ENCODE data around the gene CD14. TPM values are rescaled to one million over a fixed set of nuclear protein-coding genes. Genes with fewer than 3 reads are reported as not detected.

CD14 gene
- total RNA-seq, 1 experiment from 2014 or later: 0.79 TPM

GRCh38 chr5:140674211-140674610 lies 41.2 kb upstream of the CD14 start:
- Mint-ChIP-seq H3K27ac (ENCODE audit: low read depth, unreplicated experiment) (no peak overlapping the region), H3K9me3 (ENCODE audit: unreplicated experiment) (no peaks in the 10 kb centered on the region), H3K4me3 (ENCODE audit: unreplicated experiment) (no peak overlapping the region), H3K36me3 (ENCODE audit: insufficient read depth, unreplicated experiment) (peaks cover 76% of the 10 kb centered on the region), H3K4me1 (ENCODE audit: insufficient read depth, unreplicated experiment) (no peaks in the 10 kb centered on the region), H3K27me3 (ENCODE audit: insufficient read depth, unreplicated experiment) (no peaks in the 10 kb centered on the region)
- no TSS peak for BruUV-seq (replicated peaks)
- TF ChIP-seq CTCF (IDR thresholded peaks at IDR 0.05; ENCODE audit: unreplicated experiment): no peak
- intact Hi-C loops (cut with micrococcal nuclease): no loop called here
- peak; percentile 11 for DNase-seq (ENCODE audit: unreplicated experiment)
- CTCF ChIA-PET: interaction anchor here (0.6 to 1.3 kb wide), 5 partner anchors 8 to 175 kb away, joined by 3 to 4 read pairs (median 3); partner anchors contain the start of genes HARS1 and HARS2
- POLR2A ChIA-PET: interaction anchor here (0.8 to 4.1 kb wide), 4 partner anchors 10 to 26 kb away, joined by 3 to 43 read pairs (median 14); partner anchors contain the start of genes HARS1, HARS2, IK and NDUFA2

DNA sequence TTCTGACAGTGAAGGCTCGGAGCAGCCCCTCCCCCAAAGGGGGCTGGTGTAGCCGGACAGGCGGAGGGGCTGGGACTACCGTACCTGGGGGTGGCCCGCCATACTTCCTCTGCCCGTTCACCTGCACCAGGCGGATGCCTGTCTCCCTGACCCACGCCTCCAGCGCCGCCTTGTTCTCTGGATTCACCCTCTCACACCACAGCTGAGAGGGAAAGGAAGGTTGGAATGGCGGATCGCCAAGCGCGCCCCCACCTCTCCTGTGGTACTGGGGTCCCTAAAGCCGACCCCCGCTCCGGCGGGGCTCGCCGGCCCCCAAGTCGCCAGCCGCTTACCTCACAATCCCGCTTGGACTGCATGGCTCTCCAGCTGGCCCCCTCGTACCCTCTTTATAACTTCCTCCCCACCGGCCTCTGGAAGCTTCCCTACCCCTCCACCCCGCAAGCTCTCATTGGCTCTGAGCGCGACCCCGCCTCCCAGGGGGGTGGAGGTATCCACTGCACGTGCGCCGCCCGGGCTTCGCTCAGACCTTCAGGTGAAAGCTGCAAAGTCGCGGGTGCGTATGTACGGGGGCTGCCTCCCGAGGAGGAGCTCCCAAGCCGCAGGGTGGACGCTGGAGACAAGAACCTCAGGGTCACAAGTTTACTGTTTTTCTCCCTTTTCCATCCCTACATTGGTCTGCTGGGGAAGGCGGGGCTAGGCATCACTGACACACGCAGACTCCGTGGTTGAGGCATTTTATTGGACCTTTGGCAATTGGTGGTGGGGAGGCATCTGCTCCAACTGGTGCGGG lies 40.4 kb upstream of the CD14 start, which contains the start of gene DND1:
Gene DND1 (minus strand): TSS at position 390 of the 790 bp plus-strand sequence. CDS start 34 bp downstream, at position 356.
- POLR2A ChIA-PET: interaction anchor here (0.6 to 4.1 kb wide), 6 partner anchors 10 to 31 kb away, joined by 3 to 43 read pairs (median 3); partner anchors contain the start of genes HARS1, HARS2, IK and NDUFA2
- H3K27ac Mint-ChIP-seq (ENCODE audit: low read depth, unreplicated experiment): no peak within 1 kb of the TSS

GRCh38 chr5:140672455-140673186 lies 39.6 kb upstream of the CD14 start:
- H3K27ac Mint-ChIP-seq (ENCODE audit: low read depth, unreplicated experiment): no peak overlapping the region

More for the DNA sequence above, 40.4 kb upstream of the CD14 start, which contains the start of gene DND1:
- intact Hi-C loops (cut with micrococcal nuclease): no loop called here
- no peak within 1 kb of the TSS for H3K4me3 Mint-ChIP-seq (ENCODE audit: unreplicated experiment)
- BruUV-seq (replicated peaks): no TSS peak
- peaks cover 76% of the 10 kb centered on the region for H3K36me3 Mint-ChIP-seq (ENCODE audit: insufficient read depth, unreplicated experiment)
- DNase-seq (ENCODE audit: unreplicated experiment): no peak
- TF ChIP-seq CTCF (IDR thresholded peaks at IDR 0.05; ENCODE audit: unreplicated experiment): no peak
- no peaks in the 10 kb centered on the region for H3K27me3 Mint-ChIP-seq (ENCODE audit: insufficient read depth, unreplicated experiment)
- no peaks in the 10 kb centered on the region for H3K9me3 Mint-ChIP-seq (ENCODE audit: unreplicated experiment)
- CTCF ChIA-PET: no interaction called here
- no peaks in the 10 kb centered on the region for H3K4me1 Mint-ChIP-seq (ENCODE audit: insufficient read depth, unreplicated experiment)

More at GRCh38 chr5:140672455-140673186, 39.6 kb upstream of the CD14 start:
- no peaks in the 10 kb centered on the region for H3K27me3 Mint-ChIP-seq (ENCODE audit: insufficient read depth, unreplicated experiment)
- POLR2A ChIA-PET: interaction anchor here (1.0 to 4.1 kb wide), 3 partner anchors 9 to 30 kb away, joined by 3 to 43 read pairs (median 6); partner anchors contain the start of genes HARS1, HARS2 and WDR55
- peaks cover 76% of the 10 kb centered on the region for H3K36me3 Mint-ChIP-seq (ENCODE audit: insufficient read depth, unreplicated experiment)
- H3K4me1 Mint-ChIP-seq (ENCODE audit: insufficient read depth, unreplicated experiment): peaks cover 4% of the 10 kb centered on the region
- BruUV-seq (replicated peaks): no TSS peak
- H3K4me3 Mint-ChIP-seq (ENCODE audit: unreplicated experiment): no peak overlapping the region
- no peaks in the 10 kb centered on the region for H3K9me3 Mint-ChIP-seq (ENCODE audit: unreplicated experiment)
- intact Hi-C loops (cut with micrococcal nuclease): no loop called here
- CTCF ChIA-PET: no interaction called here
- DNase-seq (ENCODE audit: unreplicated experiment): no peak
- no peak for TF ChIP-seq CTCF (IDR thresholded peaks at IDR 0.05; ENCODE audit: unreplicated experiment)
